Fibroblast of the aortic adventitia (primary cell): ENCODE data around the gene TBC1D7. TPM values are rescaled to one million over a fixed set of nuclear protein-coding genes. Genes with fewer than 3 reads are reported as not detected.

Experiments used
- DNase-seq: peaks from one replicate; pipeline ENCODE4 v3.0.0-alpha.2; 2010; ENCODE audit warnings: low read depth
- H3K4me3 ChIP-seq: 2 replicates; pipeline ENCODE4 v1.5.1; 2011; ENCODE audit warnings: low read depth, mild to moderate bottlenecking, control low read depth, low read length, moderate library complexity
- CTCF ChIP-seq: IDR thresholded peaks from 2 replicates; pipeline ENCODE4 v1.5.1; 2011; ENCODE audit warnings: mild to moderate bottlenecking, low read length, control low read depth, inconsistent platforms; ENCODE audit not compliant: insufficient read depth
- total RNA-seq: library from RNA; depleted of rRNA; stranded (reverse); fragments of >200 nt; gene quantifications from 2 replicates; pipeline ENCODE4 v1.2.3, GENCODE V29; 2012; ENCODE audit warnings: low replicate concordance

Gene TBC1D7
- total RNA-seq, 1 donor, result 15.8 TPM

GRCh38 chr6:13372076-13372475 is 43.7 kb upstream of the TBC1D7 start:
- no peak for TF ChIP-seq CTCF

GRCh38 chr6:13371421-13372072 is 43.2 kb upstream of the TBC1D7 start:
- H3K4me3 ChIP-seq, result no peak overlapping the region
- no peak for DNase-seq
- no peak for TF ChIP-seq CTCF

More at GRCh38 chr6:13372076-13372475, 43.7 kb upstream of the TBC1D7 start:
- no peak overlapping the region for H3K4me3 ChIP-seq
- no peak for DNase-seq

- H3K4me3 ChIP-seq, result no peak overlapping the region
- no peak for DNase-seq
- no peak for TF ChIP-seq CTCF
Observed at GRCh38 chr6:13370623-13371022, 42.3 kb upstream of the TBC1D7 start.

- no peak for TF ChIP-seq CTCF
- DNase-seq, result no peak
- H3K4me3 ChIP-seq, result no peak overlapping the region
Observed at GRCh38 chr6:13369591-13369990, 41.3 kb upstream of the TBC1D7 start.

GRCh38 chr6:13368731-13369115 is 40.4 kb upstream of the TBC1D7 start:
- DNase-seq, result peak; percentile 58
- H3K4me3 ChIP-seq, result no peak overlapping the region
- no peak for TF ChIP-seq CTCF

GRCh38 chr6:13368079-13368730 is 39.9 kb upstream of the TBC1D7 start:
- DNase-seq, result no peak
- no peak overlapping the region for H3K4me3 ChIP-seq
- TF ChIP-seq CTCF, result no peak
